GM21423 (cell line): Measurements from ENCODE around the gene DEFB125.
"Not testable (repeated sequence)": the region's sequence is repeated elsewhere in the genome, so short reads cannot be mapped to it uniquely, and the experiment has no call there.

Experiments used
- ATAC-seq: cut with Tn5 transposase; IDR thresholded peaks from one replicate; pipeline ENCODE4 v1.9.1; 2021; ENCODE audit warnings: mild to moderate bottlenecking, moderate library complexity; ENCODE audit not compliant: unreplicated experiment

Gene DEFB125

GRCh38 chr20:87401-87800 is at the start of gene DEFB125:
Gene DEFB125, plus strand, starts transcription at chr20:87672. Its CDS starts 38 bp downstream, at chr20:87710.
- ATAC-seq: no peak

GRCh38 chr20:60035-60918 is 27.2 kb upstream of the DEFB125 start:
- no peak for ATAC-seq

GRCh38 chr20:61230-61629 is 26.2 kb upstream of the DEFB125 start:
- no peak for ATAC-seq

GRCh38 chr20:61757-62156 is 25.7 kb upstream of the DEFB125 start:
- ATAC-seq: no peak

- no peak for ATAC-seq
Observed at GRCh38 chr20:62487-62886, 25.0 kb upstream of the DEFB125 start.

GRCh38 chr20:64026-64603 is 23.4 kb upstream of the DEFB125 start:
- ATAC-seq: no peak

- no peak for ATAC-seq
Observed at GRCh38 chr20:64766-65322, 22.6 kb upstream of the DEFB125 start.

GRCh38 chr20:77231-77630 is 10.2 kb upstream of the DEFB125 start:
- no peak for ATAC-seq

GRCh38 chr20:78338-78737 is 9.1 kb upstream of the DEFB125 start:
- no peak for ATAC-seq

- ATAC-seq: no peak
Observed at GRCh38 chr20:79565-79964, 7.9 kb upstream of the DEFB125 start.

GRCh38 chr20:90651-91050 is 3.2 kb downstream of the DEFB125 start:
- ATAC-seq: no peak

GRCh38 chr20:93641-94040 is 6.2 kb downstream of the DEFB125 start:
- ATAC-seq: no peak

- ATAC-seq: no peak
Observed at GRCh38 chr20:95215-95614, 7.7 kb downstream of the DEFB125 start.

GRCh38 chr20:97691-98090 is 10.2 kb downstream of the DEFB125 start:
- not testable (repeated sequence) for ATAC-seq

- no peak for ATAC-seq
Observed at GRCh38 chr20:101975-102374, 14.5 kb downstream of the DEFB125 start.

GRCh38 chr20:103456-103855 is 16.0 kb downstream of the DEFB125 start:
- no peak for ATAC-seq

- ATAC-seq: no peak
Observed at GRCh38 chr20:112396-112795, 24.9 kb downstream of the DEFB125 start.

- no peak for ATAC-seq
Observed at GRCh38 chr20:117518-117917, 30.0 kb downstream of the DEFB125 start.

GRCh38 chr20:129786-130323 is 42.4 kb downstream of the DEFB125 start:
- not testable (repeated sequence) for ATAC-seq

- no peak for ATAC-seq
Observed at GRCh38 chr20:137668-138490, 50.4 kb downstream of the DEFB125 start.

- ATAC-seq: no peak
Observed at GRCh38 chr20:142290-142689, 54.8 kb downstream of the DEFB125 start, which contains the start of gene DEFB126. Gene DEFB126, plus strand, starts transcription at chr20:142590. Its CDS starts 39 bp downstream, at chr20:142629.
